NCI-H1092 (cell line): ENCODE results near the gene CYP2W1.

Experiments used
- DNase-seq: peaks from one replicate; lab custom pipeline; 2025; lab: John Stamatoyannopoulos, UW

CYP2W1 gene

DNA sequence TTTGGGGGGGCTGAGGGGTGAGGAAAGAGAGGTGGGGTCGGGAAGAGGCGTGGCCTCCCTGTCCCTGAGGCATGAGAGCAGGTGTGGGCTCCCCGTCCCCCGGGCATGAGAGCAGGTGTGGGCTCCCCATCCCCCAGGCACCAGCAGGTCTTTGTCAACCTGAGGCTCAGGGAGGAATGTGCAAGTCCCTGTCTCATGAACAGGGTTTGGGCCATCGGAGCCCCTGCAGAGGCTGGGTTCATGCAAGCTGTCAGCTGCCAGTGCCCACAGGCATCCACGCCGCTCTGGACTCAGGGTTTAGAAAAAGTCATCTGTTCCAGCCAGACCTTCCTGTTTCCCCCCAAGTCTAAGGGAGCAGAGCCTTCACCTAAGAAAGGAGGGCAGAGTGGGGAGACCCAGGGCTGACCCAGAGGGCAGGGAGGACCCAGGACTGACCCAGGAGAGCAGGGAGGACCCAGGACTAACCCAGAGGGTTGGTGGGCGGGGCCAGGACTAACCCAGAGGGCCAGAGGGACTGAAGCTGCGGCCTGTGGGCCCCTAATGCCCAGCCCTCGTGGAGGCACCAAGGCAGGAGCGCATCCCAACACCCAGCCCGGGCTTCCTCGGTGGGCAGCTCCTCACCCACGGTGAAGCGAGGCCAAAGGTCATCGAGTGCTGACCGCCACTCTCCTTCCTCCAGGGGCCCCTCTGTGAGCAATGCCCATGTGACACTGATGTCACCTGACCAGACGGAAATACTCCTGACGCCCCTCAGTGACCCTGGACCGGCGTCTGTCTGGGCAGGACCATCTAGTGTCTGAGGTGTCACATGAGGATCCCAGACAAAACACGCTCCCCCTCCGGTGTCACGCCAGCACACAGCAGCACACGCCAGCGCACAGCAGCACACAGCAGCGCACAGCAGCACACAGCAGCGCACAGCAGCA lies 32.5 kb downstream of the CYP2W1 start:
- no peak for DNase-seq

DNA sequence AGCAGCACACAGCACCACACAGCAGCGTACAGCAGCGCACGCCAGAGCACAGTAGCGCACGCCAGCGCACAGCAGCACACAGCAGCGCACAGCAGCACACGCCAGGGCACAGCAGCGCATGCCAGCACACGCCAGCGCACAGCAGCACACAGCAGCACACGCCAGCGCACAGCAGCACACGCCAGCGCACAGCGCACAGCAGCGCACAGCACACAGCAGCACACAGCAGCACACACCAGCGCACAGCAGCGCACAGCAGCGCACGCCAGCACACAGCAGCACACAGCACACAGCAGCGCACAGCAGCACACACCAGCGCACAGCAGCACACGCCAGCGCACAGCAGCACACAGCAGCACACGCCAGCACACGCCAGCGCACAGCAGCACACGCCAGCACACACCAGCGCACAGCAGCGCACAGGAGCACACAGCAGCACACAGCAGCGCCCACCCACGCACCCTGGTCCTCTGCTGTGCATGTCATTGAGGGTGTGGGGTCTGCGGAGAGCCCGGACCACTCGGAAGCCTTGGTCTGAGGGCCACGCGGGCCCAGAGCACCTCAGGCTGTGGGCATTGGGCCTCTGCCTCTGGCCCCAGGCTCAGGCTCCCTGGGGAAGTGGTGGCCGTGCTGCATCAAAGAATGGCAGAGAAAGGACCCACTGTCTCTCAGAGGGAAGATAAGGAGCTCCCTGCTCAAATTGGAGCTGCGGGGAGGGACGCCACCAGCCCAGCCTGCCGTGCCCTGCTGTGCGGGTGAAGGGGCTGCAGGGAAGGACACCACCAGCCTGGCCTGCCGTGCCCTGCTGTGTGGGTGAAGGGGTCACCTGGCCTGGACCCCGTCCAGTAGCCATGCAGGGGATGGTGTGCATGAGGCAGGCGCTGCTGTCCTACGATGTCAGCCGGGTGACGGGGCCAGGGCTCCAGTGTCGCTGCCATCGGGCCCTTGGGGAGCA lies 33.9 kb downstream of the CYP2W1 start:
- DNase-seq, result no peak

DNA sequence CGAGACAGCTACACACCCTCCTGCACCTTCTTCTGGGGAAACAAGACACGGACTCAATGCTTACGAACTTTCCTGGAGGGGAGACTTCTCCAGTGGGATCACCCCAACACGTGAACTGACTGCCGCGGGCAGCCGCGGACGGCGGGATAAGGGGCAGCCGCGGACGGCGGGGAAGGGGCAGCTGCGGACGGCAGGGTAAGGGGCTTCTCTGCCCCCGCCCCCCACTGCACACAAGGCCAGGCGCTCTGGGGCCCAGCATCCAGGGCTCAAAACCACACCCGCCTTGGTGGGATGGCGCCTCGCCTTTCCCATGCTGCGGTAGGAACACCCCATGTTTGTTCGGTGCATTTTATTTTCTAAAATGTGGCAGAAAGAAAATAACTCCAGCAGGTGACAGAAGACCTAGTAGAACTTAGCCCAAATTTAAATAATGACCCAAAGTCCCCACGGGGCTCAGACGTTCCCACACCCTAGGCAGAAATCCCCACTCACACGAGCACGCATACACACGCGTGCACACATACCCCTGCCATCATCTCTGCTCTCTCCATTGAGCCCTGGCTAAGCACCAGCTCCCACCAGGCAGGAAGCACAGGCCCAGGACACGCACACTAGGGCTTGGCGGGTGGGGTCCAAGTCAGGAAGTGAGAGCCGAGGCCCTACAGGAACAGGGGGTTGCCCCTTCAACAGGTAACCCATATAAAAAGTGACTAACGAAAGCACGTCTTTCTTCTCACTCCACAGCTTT lies 34.8 kb downstream of the CYP2W1 start:
- no peak for DNase-seq

DNA sequence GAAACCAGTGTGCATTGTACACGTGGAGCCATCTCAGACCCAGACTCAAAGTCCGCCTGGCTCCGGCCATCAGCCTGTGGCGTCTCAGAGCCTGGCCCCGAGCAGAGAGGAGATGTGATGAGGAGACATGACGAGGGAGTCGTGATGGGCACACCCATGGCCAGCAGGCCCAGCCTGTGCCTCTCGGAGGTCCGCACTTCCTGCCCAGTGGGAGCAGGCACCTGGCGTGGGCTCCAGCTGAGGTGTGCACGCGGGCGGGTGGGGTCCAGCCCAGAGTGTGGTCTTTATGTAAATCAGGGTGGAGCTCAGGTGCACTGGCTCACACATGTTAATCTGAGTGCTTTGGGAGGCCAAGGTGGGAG lies 35.3 kb downstream of the CYP2W1 start:
- no peak for DNase-seq

DNA sequence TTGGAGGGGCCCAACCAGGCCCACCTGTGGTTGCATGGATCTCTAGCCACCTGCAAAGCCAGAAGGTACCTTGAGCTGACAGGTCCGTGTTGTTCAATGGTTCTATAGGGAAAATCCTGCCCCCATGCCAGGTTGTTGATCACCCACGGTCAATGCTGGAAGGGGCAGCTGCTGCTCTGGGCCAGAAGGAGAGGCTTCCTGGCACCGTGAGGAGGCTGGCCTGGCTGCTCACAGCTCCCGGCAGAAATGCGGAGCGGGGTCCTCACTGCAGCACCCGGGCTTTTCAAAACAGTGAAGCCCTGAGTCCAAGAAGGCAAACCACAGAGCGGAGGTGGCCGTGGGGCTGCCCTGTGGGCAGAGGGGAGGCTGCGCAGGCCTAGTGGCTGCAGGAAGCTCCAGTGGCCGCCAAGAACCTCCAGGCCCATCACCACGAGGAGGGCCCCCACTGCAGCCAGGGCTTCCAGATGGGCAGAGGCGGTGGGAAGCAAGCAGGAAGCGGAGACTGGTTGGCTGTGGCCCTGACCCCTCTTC lies 36.3 kb downstream of the CYP2W1 start:
- no peak for DNase-seq

DNA sequence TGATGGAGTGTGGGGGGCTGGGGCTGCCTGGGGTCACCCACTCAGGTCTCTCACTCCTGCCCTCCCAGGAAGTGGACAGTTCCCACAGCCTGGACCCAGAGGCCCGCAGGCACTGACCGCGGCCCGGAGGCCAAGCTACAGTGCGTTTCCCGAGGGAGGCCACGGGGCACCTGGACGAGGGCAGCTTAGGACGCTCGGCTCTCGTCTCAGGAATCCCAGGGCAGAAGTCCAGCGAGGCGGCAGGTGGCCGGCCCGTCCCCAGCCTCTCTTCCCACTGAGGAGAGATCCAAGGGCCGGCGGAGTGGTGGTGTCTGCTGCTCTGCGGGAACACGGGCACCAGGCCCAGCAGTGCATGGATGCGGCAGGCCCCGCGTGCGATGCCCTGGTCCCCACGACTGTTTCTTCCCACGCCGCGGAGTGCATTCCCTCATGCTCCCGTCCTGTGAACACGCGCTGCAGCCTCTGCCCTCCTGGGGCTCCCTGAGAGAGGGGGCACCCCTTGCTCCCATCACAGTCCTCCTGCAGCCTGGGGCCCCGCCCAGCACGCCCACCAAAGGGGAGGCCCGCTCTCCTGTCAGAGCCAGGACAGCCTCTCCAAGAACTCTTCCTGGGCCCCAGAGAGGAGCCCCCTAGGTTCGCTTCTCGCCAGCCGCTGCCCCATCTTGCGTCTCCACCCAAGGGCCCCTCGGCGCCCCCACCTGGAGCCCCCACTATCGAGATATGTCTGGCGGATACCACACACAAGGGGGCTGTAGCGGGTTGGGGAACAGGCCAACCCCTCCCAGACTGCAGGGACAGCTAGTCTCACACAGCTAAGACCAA lies 37.0 kb downstream of the CYP2W1 start:
- no peak for DNase-seq

DNA sequence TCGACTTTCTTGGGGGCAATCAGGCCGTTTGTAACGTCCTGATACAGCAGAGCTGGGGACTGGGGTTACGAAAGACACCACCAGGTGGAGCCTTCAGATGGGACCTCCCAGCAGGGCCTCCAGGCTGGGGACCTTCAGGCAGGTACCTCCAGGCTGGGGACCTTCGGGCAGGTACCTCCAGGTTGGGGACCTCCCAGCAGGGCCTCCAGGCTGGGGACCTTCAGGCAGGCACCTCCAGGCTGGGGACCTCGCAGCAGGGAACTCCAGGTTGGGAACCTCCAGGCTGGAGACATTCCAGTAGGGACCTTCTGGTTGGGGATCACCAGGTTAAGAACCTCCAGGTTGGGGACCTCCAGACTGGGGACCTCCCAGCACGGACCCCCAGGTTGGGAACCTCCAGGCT lies 37.9 kb downstream of the CYP2W1 start:
- DNase-seq, result no peak

DNA sequence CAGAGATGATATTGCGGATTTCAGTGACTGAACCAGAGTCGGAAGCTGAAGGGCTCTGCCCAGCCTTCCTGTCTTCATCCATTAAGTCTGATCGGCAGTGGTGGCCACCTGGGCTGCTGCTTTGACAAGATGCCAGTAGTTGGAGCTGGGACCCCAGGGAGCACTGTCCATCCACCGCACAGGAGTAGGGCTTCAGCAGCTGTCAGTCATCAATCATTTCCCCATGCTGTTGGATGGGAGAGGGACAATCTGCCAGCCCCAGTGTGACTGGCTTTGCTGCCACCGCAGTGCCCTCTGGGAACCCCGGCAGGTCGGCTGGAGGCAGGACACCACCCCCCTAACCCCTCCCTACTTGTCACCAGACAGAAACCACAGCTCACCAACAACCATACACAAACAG lies 38.4 kb downstream of the CYP2W1 start:
- no peak for DNase-seq

DNA sequence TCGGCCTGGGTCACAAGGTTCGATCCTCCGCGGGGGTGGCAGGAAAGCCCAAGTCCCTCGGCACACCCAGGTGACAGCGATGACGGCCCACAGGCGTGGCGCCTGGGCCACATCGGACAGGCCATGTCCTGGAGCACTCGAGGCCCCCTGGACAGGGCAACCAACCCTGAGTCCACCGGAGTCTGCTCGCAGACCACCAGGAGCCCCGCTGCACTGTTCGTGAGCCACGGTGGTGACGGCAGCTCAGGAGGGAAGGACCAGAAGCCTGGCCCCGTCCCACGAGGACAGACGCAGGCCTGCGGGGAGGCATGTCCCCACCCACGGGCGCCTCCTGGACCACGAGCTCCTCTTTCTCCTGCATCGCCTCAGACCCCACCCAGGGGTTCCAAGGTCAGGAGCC lies 39.0 kb downstream of the CYP2W1 start:
- DNase-seq, result no peak

DNA sequence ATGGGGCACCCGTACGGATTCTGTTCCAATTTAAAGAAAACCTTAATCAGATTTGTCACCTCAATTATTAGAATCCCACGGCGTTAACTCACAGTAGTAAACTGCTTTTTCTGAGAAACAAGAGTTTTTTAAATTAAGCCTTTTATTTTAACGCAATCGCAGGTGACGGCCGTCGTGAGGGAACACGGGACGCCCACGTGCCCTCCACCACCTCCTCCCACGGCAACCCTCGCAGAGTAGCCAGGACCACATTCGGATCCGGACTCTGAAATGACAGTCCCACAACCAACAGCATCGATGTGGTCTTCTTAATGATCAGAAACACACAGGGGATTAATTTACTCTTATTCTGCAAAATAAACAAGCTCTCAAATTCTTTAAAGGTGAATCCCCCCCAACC lies 39.4 kb downstream of the CYP2W1 start:
- DNase-seq, result no peak

DNA sequence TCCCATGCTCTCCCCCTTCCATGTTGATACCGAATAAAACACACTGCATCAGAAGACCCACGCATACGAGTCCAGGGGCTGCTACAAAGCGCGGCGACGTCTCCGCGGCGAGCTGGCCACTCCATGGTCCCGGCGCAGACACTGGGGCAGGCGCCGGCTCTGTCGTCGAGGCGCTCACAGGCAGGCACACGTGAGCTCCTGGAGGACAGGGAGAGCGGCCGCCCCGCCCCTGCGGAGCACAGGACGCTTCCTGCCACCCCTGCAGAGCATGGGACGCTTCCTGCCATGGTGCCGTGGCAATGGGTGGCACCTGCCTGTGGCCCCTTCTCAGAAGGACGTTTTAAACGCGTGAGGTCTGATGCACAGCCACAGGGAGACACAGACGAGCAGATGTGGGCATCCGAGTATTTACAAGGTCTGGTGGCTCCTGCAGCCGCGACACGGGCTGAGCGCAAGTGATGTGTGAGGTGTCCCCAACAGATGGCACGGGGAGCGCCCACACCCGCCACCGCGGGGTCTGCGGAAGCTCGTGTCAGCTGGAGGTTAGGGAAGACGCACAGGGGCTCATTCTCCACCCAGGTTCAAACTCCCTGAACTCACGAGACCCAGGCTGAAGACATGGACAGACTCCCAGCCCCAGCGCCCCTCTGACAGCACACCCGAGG lies 40.0 kb downstream of the CYP2W1 start:
- no peak for DNase-seq

DNA sequence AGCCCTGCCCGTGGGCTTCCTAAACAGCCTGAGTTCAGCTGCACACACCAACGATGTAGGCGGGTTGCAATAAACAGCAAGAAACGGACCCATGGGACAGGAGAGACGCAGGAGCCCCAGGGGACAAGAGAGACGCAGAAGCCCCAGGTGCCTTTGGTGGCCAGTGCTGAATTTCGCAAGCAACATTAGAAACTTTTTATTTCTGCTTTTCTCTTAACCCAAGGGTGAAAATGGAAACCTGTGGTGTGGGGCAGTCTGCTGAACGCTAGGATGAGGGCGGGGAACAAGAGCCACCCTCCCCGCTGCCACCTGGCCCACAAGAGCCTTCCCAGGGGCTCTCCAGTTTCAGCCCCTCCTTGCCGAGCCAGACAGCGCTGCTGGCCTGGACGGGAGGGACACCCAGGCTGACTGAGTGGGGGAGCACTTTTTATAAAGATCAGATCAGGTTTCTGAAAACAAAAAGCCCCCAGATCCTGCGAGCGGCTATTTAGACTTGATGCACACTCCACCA lies 41.4 kb downstream of the CYP2W1 start:
- no peak for DNase-seq

DNA sequence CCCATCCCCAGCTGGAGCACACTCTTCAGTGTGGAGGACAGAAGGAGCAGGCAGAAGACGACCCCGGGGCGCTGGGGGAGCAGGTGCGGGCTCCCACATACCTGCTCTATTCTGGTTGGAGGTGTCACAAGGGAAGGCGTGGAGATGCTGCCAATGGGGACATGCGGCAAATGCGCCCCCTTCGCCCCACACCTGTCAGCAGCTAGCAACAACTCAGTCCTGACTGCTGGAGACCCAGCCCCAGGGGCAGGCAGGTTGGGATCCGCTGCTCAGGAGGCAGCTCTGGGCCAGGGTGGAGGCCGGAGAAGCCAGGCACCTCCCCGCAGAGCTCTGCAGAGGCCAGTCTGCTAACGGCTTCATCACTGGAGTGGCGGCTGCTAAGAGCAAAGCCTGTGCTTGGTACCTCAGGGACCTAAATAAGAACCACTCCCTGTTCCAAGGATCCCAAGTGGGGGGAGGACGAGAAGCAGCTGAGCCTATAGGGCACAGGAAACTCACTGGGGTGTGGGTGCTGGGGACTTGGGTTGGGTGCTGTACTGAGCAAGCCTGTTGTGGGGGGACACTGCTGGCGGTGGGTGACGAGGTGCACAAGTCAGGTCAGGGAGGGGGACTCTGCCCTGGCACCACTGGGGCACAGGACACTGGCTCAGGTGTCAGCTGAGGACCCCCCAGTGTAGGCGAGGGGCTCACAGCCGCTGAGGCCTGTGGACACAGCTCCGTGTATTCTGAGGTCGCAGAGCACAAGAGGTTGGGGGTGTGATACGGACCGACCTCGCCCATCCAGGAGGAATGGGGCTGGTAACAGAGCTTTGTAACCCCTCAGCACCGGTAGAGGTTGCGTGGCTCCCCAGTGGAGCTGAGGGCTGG lies 42.1 kb downstream of the CYP2W1 start:
- DNase-seq, result no peak

DNA sequence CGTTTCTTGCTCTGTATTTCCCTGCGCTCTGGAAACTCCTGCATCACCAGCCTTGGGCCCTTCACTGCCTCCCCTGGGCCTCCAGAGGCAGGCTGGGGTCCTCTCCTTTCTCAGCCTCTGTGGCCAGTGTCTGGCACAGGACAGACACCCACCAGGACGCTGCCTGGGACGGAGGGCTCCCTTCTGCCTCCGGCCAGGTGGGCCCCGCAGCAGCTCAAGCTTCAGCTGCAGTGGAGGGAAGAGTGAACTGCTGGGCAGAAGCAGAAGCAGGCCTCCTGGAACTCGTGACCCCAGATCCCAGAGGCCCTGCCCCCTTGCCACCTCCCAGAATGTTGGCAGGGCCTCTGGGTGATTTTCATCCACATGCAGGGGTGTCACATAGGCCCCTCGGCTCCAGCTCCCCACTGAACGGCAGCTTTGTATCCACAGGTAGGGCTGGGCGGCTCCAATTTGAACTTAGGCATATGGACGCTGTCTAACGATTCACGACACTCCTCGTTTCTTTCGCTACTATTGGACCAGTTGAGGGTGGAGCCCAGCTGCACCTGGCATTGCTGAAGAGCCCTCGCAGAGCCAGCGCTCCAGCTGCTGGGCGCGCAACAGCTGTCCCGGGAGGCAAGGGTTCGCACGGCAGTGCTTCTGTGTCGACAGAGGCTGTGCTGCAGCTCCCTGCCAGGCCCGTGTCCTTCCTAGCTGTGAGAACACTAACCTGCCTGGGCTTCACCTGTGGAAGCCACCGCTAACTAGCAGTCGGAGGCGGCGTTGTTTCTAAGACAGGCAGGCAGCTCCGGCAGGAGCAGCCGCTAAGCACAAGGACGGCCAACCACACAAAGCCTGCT lies 43.0 kb downstream of the CYP2W1 start:
- DNase-seq, result no peak

DNA sequence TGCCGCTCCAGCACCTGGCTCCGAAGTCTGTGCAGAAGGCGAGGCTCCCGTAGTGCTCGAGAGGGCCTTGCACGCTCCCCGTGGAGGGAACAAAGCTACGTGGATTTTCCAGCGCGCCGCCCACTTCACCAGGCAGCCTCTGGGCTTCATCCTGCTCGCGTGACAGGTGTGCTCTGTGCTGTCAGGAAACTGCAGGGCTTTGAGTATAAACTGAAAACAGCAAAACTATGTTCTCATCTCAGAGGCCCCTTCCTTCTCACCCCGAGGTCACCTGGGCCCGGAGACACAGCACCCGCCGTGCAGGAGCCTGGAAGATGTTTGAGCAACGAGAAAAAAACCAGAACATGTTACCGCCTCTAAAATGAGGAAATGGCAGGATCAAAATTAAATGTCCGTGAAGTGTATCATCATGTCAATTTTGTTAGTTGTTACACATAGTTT lies 43.8 kb downstream of the CYP2W1 start:
- no peak for DNase-seq

DNA sequence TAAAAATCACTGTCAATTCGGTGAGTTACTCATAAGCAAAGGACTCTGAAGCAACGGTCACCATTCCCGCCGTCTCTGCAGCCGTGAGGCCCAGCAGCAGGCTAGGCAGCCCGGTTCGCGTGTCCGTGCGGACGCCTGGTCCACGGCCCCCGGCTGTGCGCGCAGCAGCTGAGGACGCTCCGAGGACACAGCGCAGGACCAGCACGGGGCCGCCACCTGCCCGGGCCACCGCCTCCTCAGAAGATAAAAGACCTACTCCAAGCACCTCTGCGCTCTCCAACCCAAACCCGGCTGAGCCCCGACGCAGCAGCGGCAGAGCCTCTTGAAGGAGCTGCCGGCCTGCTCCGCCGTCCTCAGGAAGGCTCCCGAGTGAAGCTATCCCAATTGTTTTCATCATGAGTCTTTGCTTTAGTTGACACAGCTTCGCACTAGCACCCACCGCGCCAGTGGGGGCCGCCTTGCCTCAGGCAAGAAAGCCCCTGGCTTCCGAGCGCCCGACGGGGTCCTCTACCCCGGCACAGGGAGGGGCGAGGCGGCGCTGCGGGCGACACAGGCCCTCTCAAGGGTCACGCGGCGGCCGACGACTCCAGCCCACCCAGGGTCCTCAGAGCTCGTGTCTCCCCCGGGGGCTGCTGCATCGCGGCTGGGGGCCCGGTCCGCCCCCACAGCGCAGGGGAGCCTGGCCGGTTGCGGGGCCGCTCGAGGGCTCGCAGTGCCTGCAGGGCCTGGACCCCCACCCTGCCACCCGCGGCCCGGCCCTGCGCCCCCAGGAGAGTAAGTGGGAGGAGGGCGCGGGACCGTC lies 44.5 kb downstream of the CYP2W1 start:
- DNase-seq, result no peak

DNA sequence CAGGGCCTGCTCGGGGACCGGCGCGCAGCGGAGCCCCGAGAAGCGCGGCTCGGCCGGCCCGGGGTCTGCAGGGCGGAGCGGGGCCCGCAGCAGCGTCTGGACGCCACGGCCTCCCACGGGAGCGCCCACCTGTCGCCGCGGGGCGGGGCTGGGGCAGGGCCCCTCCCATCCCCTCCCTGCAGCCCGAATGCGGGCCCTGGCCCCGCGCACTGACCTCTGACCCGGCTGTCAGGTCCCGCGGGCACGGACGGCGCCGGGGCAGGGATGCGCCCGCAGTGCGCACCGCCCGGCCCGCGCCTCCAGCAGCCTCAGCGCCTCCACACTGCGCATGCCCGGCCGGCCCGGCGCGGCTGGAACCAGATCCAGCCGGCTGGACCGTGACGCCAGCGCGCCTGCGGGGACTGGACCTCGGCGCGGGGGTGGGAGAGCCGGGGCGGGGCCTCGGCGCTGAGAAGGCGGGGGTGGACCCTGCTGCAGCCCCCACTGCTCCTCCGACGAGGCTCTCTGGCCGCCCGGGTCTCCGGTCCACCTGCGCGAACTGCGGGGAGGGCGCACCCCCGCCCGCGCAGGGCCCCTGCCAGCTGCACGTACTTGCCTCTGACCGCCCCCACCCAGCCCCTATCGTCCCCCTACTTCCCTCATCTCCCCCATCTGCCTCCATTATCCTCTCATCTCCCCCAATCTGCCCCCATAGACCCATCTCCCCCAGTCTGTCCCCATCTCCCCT lies 45.2 kb downstream of the CYP2W1 start:
- DNase-seq, result peak; percentile 91
